Amygdala (tissue), 56 donors: ENCODE results near the gene TBCD.
A peak's percentile ranks its signal among the peaks of the same experiment; 100 is the strongest.
"Not testable (repeated sequence)": the region's sequence is repeated elsewhere in the genome, so short reads cannot be mapped to it uniquely, and the experiment has no call there.

Source experiments
- DNase-seq, 56 donors: peaks; one replicate each; lab custom pipeline; 2025; lab: John Stamatoyannopoulos, UW

TBCD gene

GRCh38 chr17:82726427-82726826, 25.4 kb upstream of the TBCD start:
- no peak for DNase-seq

GRCh38 chr17:82729479-82730260, 22.2 kb upstream of the TBCD start:
- DNase-seq, result no peak

- no peak for DNase-seq
Observed at GRCh38 chr17:82732118-82732743, 19.6 kb upstream of the TBCD start.

- DNase-seq, result peak in 49 of 56 donors; percentile 24 to 90 (median 72)
Observed at GRCh38 chr17:82734987-82735866, 16.6 kb upstream of the TBCD start, which contains the start of gene FN3K. FN3K (plus strand) TSS chr17:82735615; CDS start chr17:82735637, 22 bp downstream.

GRCh38 chr17:82736511-82737185, 15.2 kb upstream of the TBCD start:
- DNase-seq, result no peak

- DNase-seq, result peak; percentile 15 to 98 (median 91)
Observed at GRCh38 chr17:82737967-82738877, 13.6 kb upstream of the TBCD start.

GRCh38 chr17:82740906-82741759, 10.7 kb upstream of the TBCD start:
- DNase-seq, result no peak

- DNase-seq, result no peak
Observed at GRCh38 chr17:82743344-82744219, 8.3 kb upstream of the TBCD start.

GRCh38 chr17:82744736-82745135, 7.1 kb upstream of the TBCD start:
- DNase-seq, result not testable (repeated sequence)

- DNase-seq, result no peak
Observed at GRCh38 chr17:82745524-82745923, 6.3 kb upstream of the TBCD start.

GRCh38 chr17:82748756-82749155, 3.1 kb upstream of the TBCD start:
- DNase-seq, result no peak

GRCh38 chr17:82750241-82750908, 1.5 kb upstream of the TBCD start:
- no peak for DNase-seq

- peak in 2 of 56 donors; percentile 48 to 60 for DNase-seq
Observed at GRCh38 chr17:82751171-82751570, 694 bp upstream of the TBCD start.

GRCh38 chr17:82752371-82753200, 721 bp downstream of the TBCD start:
- no peak for DNase-seq

- no peak for DNase-seq
Observed at GRCh38 chr17:82753201-82753464, 1.3 kb downstream of the TBCD start.
